Anterior cingulate cortex (tissue), 58 donors: ENCODE measurements around the gene THEMIS.
A peak's percentile ranks its signal among the peaks of the same experiment; 100 is the strongest.
"Not testable (repeated sequence)": the region's sequence is repeated elsewhere in the genome, so short reads cannot be mapped to it uniquely, and the experiment has no call there.

Experiments used
- DNase-seq, 58 donors: peaks; one replicate each; lab custom pipeline; 2025; lab: John Stamatoyannopoulos, UW

THEMIS gene

DNA sequence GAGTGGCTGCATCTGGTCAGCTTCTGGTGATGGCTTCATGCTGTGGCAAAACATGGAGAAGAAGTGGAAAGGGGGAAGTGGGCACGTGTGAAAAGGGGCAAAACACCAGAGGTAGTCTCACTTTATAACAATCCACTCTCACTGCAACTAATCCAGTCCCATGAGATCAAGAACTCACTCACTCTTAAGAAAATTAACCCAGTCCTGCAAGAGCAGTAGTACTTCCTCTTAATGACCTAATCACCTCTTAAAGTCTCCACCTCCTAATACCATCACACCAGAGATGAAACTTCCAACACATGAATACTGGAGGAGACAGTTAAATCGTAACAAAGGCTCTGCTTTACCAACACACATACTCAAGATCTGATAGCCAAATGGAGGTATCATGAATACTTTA lies 152.6 kb downstream of the THEMIS start:
- no peak for DNase-seq

DNA sequence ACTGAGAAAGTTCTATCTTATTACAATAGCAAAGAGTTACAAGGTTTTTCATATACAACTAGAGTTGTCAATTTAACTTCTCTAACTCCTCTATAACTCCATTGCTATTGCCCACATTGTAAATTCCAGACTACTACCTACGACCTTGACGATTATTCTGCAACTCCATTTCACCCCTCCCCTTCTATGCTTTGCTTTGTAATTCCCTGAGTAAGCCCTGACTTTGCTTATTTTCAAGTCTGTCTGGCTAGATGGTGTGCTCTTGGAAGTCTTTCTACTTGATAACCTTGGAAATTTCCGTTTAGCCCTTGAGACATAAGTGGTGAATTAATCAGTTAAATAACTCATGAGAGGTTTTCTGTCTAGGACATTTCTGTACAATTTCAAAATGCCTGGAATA lies 162.4 kb downstream of the THEMIS start:
- DNase-seq: no peak

DNA sequence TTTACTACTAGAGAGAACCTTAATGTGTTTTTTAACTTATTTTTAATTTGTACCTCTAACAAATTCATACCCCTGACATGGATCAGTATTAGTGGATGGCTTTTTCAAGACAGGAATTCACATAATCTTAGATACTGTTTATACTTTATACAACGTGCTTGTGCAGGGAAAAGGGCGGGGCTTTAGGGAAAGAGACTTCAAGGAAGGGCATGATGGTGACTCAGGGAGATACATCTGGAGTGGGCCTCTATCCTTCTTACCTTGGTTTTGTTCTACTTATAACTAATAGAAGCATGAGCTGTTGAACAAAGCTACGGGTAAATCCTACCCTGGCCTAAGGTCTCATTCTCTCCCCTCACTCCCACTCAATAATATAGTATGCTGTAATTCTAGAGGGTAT lies 163.1 kb downstream of the THEMIS start:
- no peak for DNase-seq

DNA sequence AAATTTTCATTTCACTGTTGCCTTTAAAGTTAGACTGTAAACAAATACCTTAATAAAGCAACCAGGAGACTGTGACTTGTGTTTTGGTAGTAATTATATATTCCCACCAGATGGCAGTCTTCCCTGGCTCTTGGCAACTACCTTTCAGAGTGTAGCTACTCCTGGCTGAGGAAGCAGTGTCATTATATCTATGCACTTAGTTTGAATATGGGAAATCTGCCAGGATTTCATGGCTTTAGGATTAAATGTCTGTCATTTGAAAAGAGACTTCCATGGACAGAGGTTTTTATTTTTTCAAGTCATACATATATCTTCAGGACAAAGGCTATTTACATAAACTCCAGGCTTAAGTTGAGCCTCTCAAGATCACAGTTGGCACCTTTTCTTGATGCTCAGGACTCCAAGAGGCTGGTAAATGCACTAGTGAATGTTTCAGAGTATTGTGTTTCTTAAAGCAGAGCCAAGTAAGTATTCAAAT lies 163.8 kb downstream of the THEMIS start:
- DNase-seq: peak in 16 of 58 donors; percentile 0 to 68 (median 7)

DNA sequence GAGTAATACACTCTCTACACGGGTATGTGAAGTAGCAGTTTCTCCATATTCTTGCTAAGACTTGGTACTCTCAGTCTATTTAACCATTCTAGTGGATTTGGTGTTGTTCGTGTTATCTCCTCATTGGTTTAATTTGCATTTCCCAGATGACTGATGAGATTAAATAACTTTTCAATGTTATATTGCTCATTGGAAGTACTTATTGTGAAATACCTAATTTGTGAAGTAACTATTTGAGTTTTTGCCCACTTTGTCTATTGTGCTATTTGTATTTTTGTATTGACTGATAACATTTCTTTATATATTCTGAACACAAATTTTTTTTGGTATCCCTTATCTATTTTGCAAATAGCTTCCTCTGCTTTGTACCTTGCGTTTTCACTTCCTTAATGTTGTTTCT lies 167.9 kb downstream of the THEMIS start:
- DNase-seq: no peak

- no peak for DNase-seq
Observed at GRCh38 chr6:127727260-127727953, 173.5 kb downstream of the THEMIS start.

DNA sequence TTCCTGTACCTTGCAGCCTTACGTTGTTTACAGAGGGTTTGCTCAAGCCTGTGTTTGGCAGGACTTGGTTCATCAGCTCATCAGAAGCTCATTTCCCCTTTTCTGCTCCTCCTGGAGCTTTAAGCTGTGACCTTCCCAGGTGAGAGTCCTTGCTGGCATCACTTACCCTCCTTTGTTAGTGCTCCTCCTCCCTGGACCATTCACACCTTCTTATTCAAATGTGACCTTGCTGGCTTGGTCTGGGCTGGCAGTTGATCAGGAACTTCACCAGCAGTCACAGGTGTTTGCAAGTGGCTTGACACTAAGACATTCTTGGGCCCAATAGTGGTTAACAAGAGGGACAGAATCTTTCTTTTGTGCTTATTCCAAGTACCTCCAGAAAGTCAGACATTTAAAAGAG lies 175.0 kb downstream of the THEMIS start:
- DNase-seq: no peak

DNA sequence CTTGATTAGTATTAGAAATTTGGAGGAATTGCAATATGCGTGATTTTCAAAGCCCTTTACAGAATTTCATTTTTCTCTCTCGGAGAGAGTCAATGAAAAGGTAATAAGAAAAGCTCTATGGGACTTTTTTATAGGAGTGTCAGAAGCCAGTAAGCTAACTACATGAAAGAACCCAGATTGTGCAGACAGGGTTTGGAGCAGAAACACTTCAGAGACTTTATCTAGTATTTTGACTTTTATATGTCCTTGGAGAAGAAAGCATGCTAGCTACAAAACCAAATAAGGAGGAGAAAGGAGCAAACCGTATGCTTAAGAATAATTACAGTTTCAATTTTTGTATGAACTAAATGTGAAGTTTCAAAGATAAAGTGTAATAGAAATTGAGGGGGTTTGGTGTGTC lies 182.2 kb downstream of the THEMIS start:
- DNase-seq: peak in 1 of 58 donors; percentile 6

- DNase-seq: no peak
Observed at GRCh38 chr6:127717384-127717783, 183.5 kb downstream of the THEMIS start.

DNA sequence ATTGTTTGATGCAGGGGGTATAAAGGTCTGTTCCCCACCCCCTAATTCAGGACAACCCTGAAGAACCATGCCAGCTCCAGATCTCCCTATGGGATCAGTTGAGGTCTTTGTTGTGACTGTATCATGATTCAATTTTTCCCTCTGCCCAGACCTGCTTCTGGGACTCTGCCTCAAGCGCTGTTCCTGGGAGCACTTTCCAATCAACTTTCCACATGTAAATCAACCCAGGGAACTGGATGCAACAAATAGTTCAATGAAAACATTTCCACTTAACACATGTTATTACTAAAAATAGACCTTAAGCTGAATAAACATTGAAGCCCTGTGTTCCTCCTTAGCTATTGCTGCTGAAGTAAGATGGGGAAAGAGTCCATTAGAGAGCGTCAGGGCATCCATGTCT lies 184.4 kb downstream of the THEMIS start:
- no peak for DNase-seq

DNA sequence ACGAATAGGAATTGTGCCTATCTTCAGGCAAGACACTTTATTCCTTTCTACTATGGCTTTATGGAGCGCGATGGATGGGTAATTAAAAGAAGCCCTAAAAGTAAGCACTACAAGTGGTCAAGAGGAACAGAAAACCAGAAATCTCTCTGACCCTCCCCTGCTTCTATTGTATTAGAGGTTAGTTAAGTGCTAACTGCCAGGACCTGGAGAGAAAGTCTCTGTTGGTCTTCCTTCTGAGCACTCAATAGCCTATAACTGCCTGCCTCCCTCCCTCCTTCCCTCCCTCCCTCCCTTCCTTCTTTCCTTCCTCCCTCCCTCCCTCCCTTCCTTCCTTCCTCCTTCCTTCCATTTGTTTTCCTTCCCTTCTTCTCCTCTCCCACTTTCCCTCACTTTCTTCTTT lies 190.2 kb downstream of the THEMIS start:
- DNase-seq: no peak

DNA sequence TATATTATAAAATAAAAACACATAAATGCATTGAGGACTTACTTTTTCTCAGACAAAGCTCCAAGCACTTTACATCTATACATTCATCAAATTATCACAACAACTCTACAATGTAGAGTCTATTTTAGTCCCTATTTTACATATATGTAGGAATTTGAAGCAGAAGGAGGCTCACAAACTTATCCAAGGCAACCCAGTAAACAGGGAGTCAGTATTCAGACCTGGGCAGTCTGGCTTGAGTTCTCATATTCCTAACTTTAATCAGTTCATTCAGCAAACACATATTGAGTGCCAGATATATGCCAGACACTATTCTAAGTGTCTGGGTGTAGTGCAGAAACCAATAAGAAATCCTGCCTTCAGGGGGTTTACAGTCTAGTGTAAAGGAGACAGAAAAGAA lies 194.6 kb downstream of the THEMIS start:
- DNase-seq: no peak

DNA sequence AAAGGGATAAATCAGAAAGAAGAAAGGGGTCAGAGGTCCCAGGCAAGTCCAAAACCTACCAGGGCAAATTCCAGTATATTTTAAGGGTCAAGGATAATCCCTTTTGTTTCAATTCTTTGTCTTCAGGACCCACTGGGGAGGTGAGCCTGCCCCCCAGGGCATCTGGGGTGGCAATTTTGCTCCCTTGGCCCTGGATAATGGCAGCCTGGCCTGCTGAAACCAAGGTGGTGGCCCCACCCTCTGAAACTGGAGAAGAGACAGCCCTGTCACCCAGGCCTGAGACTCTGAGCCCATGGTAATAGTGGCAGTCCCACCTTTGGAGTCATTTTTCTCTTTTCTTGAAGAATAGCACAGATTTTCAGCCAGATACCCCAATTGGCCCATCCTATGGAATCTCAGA lies 205.8 kb downstream of the THEMIS start:
- DNase-seq: no peak

DNA sequence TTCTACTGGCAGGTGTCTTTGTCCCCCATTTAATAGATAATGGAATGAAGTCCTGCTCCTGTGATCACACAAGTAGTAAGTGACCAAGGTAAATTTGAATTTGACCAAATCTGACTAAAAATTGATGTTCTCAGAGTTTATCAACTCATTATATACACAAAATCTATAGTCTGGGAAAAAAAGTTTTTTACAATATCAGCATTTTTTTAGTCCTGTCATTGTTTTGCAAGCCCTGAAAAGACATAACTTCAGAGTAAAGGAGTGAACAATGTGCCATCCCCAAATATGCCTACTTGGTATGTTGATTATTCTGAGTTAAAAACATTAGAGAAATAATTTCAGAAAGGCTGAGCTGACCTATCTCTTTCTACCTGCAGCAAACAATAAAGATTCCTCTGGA lies 209.7 kb downstream of the THEMIS start:
- DNase-seq: no peak

DNA sequence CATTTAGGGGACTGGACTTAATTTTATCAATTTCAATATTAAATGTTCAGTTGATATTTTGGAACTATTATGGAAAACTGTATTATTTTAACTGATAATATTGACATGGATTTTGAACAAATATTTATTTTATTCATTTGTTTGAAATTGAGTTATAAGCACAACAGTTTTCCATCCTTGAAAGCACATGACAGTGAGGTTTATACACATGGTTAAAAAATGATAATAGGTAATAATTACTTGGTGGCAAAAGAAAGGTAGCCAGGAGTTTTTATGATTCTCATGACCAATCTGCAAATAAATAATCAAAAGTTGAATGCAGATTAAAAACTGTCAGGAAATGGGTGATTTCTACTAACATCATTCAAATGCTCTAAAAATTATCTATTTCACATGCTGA lies 210.3 kb downstream of the THEMIS start:
- DNase-seq: no peak

GRCh38 chr6:127690092-127690491 lies 210.8 kb downstream of the THEMIS start:
- DNase-seq: peak in 2 of 58 donors; percentile 0 to 29

- DNase-seq: not testable (repeated sequence)
Observed at GRCh38 chr6:127687490-127687889, 213.4 kb downstream of the THEMIS start.

DNA sequence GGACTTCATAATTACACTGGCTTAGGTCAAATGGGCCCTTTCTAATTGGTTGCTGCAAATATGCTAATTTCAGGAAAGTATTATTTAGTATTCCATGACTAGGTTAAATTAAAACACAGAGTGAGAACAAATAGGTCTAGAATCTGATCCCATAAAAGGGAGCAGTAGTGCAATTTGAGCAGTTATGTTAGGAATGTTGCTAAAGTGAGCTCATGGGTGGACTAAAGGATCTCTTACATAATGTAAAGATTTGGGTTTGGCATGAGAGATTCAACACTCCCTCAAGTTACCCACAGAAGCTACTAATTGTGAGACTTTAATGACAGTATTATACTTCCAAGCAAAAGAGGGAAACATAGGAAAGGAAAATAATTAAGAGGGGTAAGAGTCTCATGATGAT lies 214.8 kb downstream of the THEMIS start:
- DNase-seq: no peak

DNA sequence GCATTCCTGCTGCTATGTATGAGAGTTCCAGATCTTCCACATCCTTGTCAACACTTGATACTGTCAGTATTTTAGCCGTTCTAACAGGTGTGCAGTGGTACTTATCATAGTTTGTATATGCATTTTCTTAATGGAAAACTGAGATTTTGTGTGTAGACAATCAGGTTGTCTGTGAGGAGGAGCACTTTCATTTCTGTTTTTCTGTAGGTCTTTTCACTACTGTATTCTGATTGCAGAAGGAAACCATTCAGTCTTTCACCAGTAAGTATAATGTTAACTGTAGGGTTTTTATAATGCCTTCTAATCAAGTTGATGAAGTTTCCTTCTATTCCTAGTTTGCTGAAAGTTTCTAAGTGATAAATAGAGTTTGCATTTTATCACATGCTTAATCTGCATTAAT lies 216.4 kb downstream of the THEMIS start:
- no peak for DNase-seq
